HG03439 (cell line): Measurements from ENCODE around the gene METTL2B.
"Not testable (repeated sequence)": the region's sequence is repeated elsewhere in the genome, so short reads cannot be mapped to it uniquely, and the experiment has no call there.

ENCODE experiments used
- ATAC-seq: cut with Tn5 transposase; IDR thresholded peaks from one replicate; pipeline ENCODE4 v1.9.1; 2021; ENCODE audit warnings: mild to moderate bottlenecking, moderate library complexity; ENCODE audit not compliant: unreplicated experiment

The METTL2B gene

GRCh38 chr7:128523932-128524524 is 47.5 kb downstream of the METTL2B start:
- not testable (repeated sequence) for ATAC-seq

DNA sequence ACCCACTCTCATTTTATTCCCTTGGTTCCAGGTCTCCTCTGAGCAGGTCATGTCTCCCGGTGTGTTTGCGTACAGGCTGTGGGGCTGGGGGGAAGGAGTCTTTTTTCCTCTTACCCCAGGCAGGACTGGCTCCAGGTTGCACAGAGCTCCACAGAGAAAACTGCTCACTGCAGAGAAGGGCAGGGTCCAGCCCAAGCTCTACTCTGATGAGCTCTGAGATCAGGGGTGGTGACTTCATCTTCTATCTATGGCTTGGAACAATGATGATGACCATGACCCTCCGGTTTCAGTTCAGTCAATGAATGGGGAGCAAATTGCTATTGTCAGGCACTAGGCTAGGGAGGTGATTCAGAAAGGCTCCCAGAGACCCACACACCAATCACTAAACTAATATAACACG is 49.0 kb downstream of the METTL2B start:
- not testable (repeated sequence) for ATAC-seq

DNA sequence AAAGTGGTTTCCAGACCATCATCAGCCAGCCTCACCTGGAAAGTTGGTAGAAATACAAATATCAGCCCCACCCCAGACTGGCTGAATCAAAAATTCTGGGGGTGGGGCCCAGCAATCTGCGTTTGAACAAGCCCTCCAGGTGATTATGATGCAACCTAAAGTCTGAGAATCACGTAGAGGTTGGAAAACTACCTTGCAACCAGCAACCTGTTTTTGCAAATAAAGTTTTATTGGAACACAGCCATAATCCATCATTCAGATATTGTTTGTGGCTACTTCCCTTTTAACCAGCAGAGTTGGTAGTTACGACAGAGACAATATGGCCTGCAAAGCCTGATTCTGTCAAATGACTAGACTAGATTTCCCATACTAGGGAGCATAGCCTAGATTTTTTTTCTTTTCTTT is 49.5 kb downstream of the METTL2B start:
- not testable (repeated sequence) for ATAC-seq

DNA sequence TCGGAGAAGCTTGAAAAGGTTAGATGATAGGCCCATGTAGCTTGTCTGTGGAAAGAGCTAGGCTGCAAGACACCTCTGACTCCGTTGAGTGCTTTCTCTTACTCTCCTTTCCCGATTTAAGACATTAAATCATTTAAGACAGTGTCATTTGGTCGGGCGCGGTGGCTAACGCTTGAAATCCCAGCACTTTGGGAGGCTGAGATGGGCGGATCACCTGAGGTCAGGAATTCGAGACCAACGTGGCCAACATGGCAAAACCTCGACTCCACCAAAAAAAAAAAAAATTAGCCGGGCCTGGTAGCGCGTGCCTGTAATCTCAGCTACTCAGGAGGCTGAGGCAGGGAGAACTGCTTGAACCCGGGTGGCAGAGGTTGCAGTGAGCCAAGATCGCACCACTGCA is 52.6 kb downstream of the METTL2B start:
- not testable (repeated sequence) for ATAC-seq

GRCh38 chr7:128530121-128530854 is 53.7 kb downstream of the METTL2B start:
- peak; percentile 25 for ATAC-seq

DNA sequence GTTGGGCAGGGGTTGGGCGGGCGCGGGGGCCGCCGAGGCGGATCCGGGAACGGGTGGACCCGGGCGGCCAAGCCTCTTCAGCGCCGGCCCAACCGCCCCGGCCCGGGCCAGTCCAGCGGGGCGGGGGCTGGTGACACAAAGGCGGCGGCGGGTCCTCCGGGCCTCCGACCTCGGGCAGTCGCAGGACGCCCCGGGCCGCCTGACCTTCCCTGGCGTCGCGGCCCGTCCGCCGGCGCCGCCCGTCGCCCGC is 54.2 kb downstream of the METTL2B start:
- ATAC-seq, result no peak

DNA sequence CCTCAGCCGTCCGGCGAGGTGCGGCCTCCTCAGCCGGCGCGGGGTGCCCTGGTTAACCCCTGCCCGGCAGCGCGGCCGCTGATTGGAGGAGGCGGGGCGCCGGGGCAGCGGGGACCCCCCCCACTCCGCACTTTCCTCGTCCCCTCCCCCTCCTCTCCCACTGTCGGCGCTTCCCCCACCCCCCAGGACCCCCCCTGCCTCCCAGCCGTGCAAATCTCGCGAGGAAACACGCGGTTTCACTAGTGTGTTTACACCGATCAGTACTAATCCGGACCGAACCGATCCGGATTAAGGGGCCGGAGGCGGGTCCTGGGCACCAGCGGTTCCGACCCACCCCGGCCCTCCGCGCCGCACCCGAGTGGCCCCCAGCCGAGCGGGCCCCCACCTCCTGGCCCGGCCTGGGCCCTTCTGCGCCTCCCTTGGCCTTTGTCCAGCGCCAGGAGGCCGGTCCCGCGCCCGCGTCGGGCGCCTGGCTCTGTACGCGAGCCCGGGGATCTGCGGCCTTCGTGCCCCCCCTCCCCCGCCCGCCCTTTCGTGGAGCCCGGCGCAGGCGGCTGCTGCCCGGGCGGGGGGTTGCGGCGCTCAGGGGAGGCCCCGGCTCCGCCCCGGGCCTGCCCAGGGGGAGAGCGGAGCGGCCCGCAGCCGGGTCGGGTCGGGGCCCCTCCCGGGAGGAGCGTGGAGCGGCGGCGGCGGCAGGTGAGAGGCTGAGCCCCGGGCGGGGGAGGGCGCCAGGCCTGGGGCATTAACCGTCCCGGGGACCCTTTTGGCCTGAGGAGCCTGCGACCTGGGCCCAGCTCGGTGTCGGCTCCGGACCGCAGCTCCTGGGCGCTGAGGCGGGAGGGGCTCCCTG is 54.8 kb downstream of the METTL2B start:
- ATAC-seq, result peak; percentile 67

DNA sequence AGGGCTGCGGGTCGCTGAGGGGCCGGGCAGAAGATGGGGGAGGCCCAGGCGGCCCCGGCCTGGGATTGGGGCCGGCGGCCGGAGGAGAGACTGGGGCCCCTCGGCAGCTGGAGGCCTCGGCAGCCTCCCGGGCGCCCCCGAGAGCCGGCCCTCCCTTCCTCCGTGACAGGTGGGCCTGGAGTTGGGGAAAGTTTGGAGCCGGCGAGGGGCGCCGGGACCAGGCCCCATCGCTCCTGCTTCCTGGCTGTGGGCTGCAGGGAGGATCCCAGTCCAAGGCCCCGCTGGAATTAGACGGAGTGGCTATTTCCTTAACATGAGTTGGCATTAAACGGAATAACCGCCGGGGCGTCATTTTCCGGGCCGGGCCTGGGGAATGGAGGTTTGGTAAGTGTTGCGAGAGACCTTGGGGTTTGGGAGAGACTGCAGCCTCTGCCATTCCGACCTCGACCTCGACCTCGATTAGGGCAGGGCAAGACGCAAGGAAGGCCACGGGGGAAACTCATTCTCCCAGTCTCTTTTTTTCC is 55.5 kb downstream of the METTL2B start:
- peak; percentile 4 for ATAC-seq

DNA sequence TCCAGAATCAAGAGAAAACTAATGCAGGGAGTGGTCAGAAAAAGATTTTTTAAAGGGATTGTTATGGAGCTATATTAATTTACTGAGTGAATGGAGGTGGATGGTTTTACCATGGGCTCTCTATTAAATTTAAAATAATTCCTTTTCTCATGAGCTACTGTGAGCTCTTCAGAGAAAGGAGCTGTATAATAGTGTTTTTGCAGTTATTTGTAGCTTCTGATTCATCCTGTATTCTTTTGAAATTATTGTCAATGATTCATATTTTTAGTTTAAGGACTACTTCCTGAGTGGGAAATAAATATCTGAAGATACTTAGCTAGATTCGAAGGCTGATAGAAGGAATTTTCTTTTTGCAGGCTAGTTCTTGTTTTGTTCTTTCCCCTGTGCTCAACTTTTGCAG is 56.4 kb downstream of the METTL2B start:
- not testable (repeated sequence) for ATAC-seq

GRCh38 chr7:128537410-128537809 is 60.9 kb downstream of the METTL2B start:
- not testable (repeated sequence) for ATAC-seq

DNA sequence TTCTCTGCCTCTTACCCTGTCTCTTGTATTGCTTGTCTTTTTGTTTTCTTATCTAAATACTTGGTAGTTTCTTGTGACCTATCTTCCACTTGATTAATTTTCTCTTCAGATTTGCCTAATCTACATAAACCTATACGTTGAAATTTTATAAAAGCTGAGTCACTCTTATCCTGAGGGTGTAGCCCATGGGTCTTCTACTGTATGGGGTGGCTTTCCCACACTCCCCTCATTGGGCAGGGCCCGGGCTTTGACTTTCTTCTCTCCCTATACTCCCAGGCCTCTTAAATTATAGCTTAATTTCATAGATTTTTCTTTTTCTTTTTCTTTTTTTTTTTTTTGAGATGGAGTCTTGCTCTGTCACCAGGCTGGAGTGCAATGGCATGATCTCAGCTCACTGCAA is 66.0 kb downstream of the METTL2B start:
- not testable (repeated sequence) for ATAC-seq

DNA sequence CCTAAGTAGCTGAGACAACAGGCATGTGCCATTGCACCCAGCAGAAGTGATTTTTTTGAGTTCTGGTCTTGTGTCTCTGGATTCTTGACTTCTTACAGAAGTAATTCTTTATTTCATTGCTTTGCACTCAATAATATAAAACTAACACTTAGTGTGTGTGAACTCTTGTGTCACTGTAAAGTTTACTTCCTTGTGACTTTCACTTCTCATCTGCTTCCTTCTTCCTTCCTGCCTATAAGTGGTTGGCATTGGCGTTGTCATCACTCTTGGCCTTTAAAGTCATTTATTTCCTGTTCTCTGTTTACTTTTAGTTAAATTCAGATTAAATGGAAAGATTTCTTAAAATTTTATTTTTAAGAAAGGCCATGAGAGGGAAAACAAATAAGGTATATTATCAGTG is 66.8 kb downstream of the METTL2B start:
- not testable (repeated sequence) for ATAC-seq

DNA sequence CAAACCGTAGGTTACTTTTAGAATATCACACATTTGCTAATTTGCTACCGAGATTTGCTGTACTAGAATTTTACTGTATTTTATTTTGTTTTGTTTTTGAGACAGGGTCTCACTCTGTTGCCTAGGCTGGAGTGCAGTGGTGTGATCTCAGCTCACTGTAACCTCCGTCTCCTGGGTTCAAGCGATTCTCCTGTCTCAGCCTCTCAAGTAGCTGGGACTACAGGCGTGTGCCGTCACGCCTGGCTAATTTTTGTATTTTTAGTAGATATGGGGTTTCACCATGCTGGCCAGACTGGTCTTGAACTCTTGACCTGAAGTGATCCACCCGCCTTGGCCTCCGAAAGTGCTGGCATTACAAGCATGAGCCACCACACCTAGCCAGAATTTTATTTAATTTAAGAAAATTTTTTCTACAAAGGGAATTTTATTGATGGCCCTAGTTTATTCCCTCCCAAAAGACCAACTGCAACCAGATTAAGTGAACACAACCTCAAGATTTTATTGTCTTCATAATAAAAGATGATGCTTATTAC is 69.8 kb downstream of the METTL2B start:
- not testable (repeated sequence) for ATAC-seq

DNA sequence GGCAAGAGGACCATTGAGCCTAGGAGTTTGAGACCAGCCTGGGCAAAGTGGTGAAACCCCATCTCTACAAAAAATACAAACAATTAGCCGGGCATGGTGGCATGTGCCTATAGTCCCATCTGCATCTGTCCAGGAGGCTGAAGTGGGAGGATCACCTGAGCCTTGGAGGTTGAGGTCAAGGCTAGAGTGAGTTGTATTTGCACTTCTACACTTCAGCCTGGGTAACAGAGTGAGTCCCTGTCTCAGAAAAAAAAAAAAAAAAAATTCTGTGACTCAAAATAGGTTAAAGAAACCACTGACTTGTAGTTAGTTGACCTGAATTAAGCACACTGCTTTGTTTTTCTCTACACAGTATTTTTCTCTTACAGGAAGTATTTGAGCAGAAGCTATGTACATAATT is 74.4 kb downstream of the METTL2B start:
- ATAC-seq, result no peak

DNA sequence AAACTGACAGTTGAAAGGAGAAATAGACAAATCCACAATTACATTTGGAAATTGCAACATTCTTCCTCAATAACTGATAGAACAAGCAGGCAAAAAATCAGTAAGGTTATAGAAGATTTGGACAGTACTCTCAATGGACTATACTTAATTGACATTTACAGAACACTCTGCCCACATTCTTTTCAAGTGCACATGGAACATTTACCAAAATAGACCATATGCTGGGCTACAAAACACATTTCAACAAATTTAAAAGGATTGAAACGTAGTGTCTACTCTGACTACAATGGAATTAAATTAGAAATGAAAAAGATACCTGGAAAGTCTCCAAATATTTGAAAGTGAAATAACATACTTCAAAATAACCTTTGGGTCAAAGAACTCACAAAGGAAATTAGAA is 77.8 kb downstream of the METTL2B start:
- ATAC-seq, result not testable (repeated sequence)
